22Rv1 (cell line): ENCODE measurements around the gene CNTN5.

Experiments used
- ZFX ChIP-seq: fragments of 450-650 bp; IDR thresholded peaks from 2 replicates; pipeline ENCODE4 v1.6.1; 2017; ENCODE audit warnings: antibody characterized with exemption, borderline replicate concordance
- TF ChIP-seq, protein P1 (sequence below): fragments of 450-650 bp; IDR thresholded peaks from 2 replicates; pipeline ENCODE4 v1.5.1; 2017; ENCODE audit warnings: mild to moderate bottlenecking

DNA sequence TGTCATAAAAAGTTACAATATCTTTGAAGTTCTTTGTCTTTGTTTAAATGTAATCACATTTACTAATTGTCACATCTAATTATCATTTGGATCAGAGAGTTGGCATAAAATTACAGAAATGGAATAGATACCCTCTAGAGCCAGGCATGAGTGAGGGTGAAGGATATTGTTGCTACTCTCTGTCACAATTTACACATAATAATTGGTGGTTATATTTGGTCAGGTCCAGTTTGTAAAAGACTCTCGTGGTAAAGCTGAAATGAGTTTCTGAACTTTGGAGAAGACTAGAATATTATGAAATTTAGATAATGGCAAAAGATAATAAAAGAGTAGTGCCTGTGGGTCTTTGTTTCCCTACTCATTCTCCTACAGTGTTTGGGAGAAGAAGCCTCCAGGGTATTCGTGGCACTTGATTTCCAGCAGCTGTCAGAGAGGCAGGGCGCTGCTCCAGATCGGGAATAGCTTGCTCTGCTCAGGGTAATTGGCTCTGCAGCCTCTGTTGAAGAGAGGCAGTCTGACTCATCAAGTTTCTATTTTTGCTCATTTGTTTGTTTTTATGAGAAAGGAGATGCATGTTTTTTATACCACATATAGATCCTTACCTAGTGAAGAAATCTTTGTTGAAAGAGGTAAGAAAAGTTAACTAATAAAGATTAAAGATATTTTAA lies 349.9 kb downstream of the CNTN5 start:
- TF ChIP-seq, protein P1, sequence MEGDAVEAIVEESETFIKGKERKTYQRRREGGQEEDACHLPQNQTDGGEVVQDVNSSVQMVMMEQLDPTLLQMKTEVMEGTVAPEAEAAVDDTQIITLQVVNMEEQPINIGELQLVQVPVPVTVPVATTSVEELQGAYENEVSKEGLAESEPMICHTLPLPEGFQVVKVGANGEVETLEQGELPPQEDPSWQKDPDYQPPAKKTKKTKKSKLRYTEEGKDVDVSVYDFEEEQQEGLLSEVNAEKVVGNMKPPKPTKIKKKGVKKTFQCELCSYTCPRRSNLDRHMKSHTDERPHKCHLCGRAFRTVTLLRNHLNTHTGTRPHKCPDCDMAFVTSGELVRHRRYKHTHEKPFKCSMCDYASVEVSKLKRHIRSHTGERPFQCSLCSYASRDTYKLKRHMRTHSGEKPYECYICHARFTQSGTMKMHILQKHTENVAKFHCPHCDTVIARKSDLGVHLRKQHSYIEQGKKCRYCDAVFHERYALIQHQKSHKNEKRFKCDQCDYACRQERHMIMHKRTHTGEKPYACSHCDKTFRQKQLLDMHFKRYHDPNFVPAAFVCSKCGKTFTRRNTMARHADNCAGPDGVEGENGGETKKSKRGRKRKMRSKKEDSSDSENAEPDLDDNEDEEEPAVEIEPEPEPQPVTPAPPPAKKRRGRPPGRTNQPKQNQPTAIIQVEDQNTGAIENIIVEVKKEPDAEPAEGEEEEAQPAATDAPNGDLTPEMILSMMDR = no peak
- TF ChIP-seq ZFX = no peak
